Limb (tissue), 2 donors: ENCODE measurements around the gene ZNF423.

Experiments
- DNase-seq, 2 donors: peaks; one replicate each; pipeline ENCODE4 v3.0.0-alpha.2; 2016; ENCODE audit errors: extremely low spot score in 2 of 2

ZNF423 gene

GRCh38 chr16:49727611-49728010 lies 128.3 kb downstream of the ZNF423 start:
- no peak for DNase-seq

GRCh38 chr16:49726155-49726554 lies 129.8 kb downstream of the ZNF423 start:
- no peak for DNase-seq

GRCh38 chr16:49725651-49726050 lies 130.3 kb downstream of the ZNF423 start:
- no peak for DNase-seq

GRCh38 chr16:49724774-49725173 lies 131.1 kb downstream of the ZNF423 start:
- no peak for DNase-seq

GRCh38 chr16:49723310-49723709 lies 132.6 kb downstream of the ZNF423 start:
- DNase-seq, result no peak

GRCh38 chr16:49720225-49720624 lies 135.7 kb downstream of the ZNF423 start:
- DNase-seq, result no peak

- no peak for DNase-seq
Observed at GRCh38 chr16:49717689-49718088, 138.2 kb downstream of the ZNF423 start.

GRCh38 chr16:49716339-49716934 lies 139.5 kb downstream of the ZNF423 start:
- peak in 1 of 2 donors; percentile 60 for DNase-seq

GRCh38 chr16:49713770-49714169 lies 142.1 kb downstream of the ZNF423 start:
- DNase-seq, result no peak

- DNase-seq, result no peak
Observed at GRCh38 chr16:49712542-49712941, 143.4 kb downstream of the ZNF423 start.

GRCh38 chr16:49712106-49712505 lies 143.8 kb downstream of the ZNF423 start:
- no peak for DNase-seq

GRCh38 chr16:49709057-49709456 lies 146.9 kb downstream of the ZNF423 start:
- no peak for DNase-seq

- DNase-seq, result no peak
Observed at GRCh38 chr16:49708491-49708890, 147.4 kb downstream of the ZNF423 start.

GRCh38 chr16:49706620-49707355 lies 149.1 kb downstream of the ZNF423 start:
- DNase-seq, result no peak

GRCh38 chr16:49704586-49705155 lies 151.2 kb downstream of the ZNF423 start:
- no peak for DNase-seq

GRCh38 chr16:49703483-49703882 lies 152.4 kb downstream of the ZNF423 start:
- peak in 1 of 2 donors; percentile 53 for DNase-seq

- peak; percentile 85 to 86 for DNase-seq
Observed at GRCh38 chr16:49701789-49702494, 154.0 kb downstream of the ZNF423 start.

- DNase-seq, result peak in 1 of 2 donors; percentile 47
Observed at GRCh38 chr16:49701065-49701685, 154.7 kb downstream of the ZNF423 start.

GRCh38 chr16:49700251-49701064 lies 155.5 kb downstream of the ZNF423 start:
- DNase-seq, result peak; percentile 66 to 67

GRCh38 chr16:49699841-49700175 lies 156.1 kb downstream of the ZNF423 start:
- DNase-seq, result peak in 1 of 2 donors; percentile 53
